MCF 10A (cell line): Measurements from ENCODE around the gene TNNI2. TPM values are rescaled to one million over a fixed set of nuclear protein-coding genes. Genes with fewer than 3 reads are reported as not detected.
A peak's percentile ranks its signal among the peaks of the same experiment; 100 is the strongest.
"Not testable (repeated sequence)": the region's sequence is repeated elsewhere in the genome, so short reads cannot be mapped to it uniquely, and the experiment has no call there.

ENCODE experiments used
- BruUV-seq: library from RNA; stranded (reverse); fragments of 400-500 nt; replicated peaks from 2 replicates; lab custom pipeline; 2021; lab: Mats Ljungman, UMichigan
- CTCF ChIA-PET: fragments of 300-600 bp; sonication (Branson Sonifier 250); formaldehyde crosslinking; extraction: SDS; loops from one replicate; lab custom pipeline; 2021; ENCODE audit warnings: antibody characterized with exemption, inconsistent platforms; lab: Yijun Ruan, JAX
- POLR2A ChIA-PET: fragments of 300-600, 350-650 bp; sonication (Branson Sonifier 250); formaldehyde crosslinking; extraction: SDS; loops from one replicate; lab custom pipeline; 2020; ENCODE audit warnings: antibody characterized with exemption, inconsistent platforms; lab: Yijun Ruan, JAX
- DNase-seq: peaks from one replicate; pipeline ENCODE4 v3.0.0-alpha.2; 2018; ENCODE audit not compliant: unreplicated experiment
- H3K27ac Mint-ChIP-seq: one replicate; pipeline ENCODE4 v1.8.0; 2022; ENCODE audit warnings: mild to moderate bottlenecking, low read depth, mixed read lengths; ENCODE audit not compliant: unreplicated experiment
- H3K27me3 Mint-ChIP-seq: one replicate; pipeline ENCODE4 v1.8.0; 2022; ENCODE audit warnings: mixed read lengths; ENCODE audit not compliant: insufficient read depth, unreplicated experiment
- H3K36me3 Mint-ChIP-seq: one replicate; pipeline ENCODE4 v1.8.0; 2022; ENCODE audit warnings: mild to moderate bottlenecking, moderate library complexity, mixed read lengths; ENCODE audit not compliant: insufficient read depth, unreplicated experiment
- H3K4me1 Mint-ChIP-seq: one replicate; pipeline ENCODE4 v1.8.0; 2022; ENCODE audit warnings: mixed read lengths; ENCODE audit not compliant: insufficient read depth, unreplicated experiment
- H3K4me3 Mint-ChIP-seq: one replicate; pipeline ENCODE4 v1.8.0; 2022; ENCODE audit warnings: mild to moderate bottlenecking, moderate library complexity, mixed read lengths; ENCODE audit not compliant: unreplicated experiment
- H3K9me3 Mint-ChIP-seq: one replicate; pipeline ENCODE4 v1.8.0; 2022; ENCODE audit warnings: mixed read lengths; ENCODE audit not compliant: unreplicated experiment
- intact Hi-C: fragments of 100-400 bp; cut with micrococcal nuclease; formaldehyde crosslinking; loops from 2 replicates; pipeline ENCODE4 v1.14.1; 2022
- total RNA-seq: library from RNA; stranded (reverse); gene quantifications from 2 replicates; pipeline ENCODE4 v1.2.3, GENCODE V29; 2022
- TF ChIP-seq, protein P1 (sequence below): fragments of 200-600 bp; IDR thresholded peaks from one replicate; pipeline ENCODE4 v1.8.0; 2022; ENCODE audit warnings: antibody characterized with exemption, mild to moderate bottlenecking; ENCODE audit not compliant: unreplicated experiment

TNNI2 gene
- total RNA-seq, 1 experiment from 2014 or later: 77.7 TPM

DNA sequence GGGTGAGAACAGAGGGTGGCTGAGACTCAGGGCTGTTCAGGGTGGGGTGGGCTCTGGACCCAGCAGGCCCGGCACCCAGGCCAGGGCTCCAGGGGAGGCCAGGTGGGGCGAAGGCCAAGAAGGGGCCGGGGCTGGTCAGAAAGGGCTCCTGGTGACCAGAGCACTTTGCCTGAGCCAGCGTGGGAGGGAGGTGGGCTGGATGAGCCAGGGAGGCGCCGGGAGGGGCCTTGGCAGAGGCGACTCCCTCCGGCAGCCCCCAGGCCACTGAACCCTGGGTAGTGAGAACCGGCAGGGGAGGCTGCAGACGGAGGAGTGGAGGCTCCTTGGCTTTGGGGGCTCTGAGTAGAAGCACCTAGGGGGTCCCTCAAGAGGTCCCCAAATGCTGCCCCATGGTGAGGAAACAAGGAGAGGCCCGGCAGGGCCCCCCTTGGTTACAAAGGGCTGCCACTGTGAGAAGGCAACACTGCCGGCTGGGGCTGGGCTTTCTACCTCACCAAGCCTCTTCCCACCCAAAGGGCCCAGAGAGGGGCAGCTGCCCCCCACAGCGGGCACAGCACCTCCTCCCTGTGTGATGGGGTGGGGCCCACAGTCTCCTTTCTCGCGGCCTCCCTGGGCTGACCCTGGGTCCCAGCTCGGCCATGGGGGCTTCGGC lies 35.8 kb downstream of the TNNI2 start:
- H3K9me3 Mint-ChIP-seq, H3K27ac Mint-ChIP-seq, POLR2A ChIA-PET, H3K27me3 Mint-ChIP-seq, DNase-seq, H3K36me3 Mint-ChIP-seq, H3K4me3 Mint-ChIP-seq, BruUV-seq: not testable (repeated sequence)
- intact Hi-C loops: loop anchor here (5.0 kb wide), 1 partner anchor 37 kb away; the partner anchor contains the start of gene TNNI2
- CTCF ChIA-PET: interaction anchor here (0.5 to 3.6 kb wide), 4 partner anchors 14 to 673 kb away, joined by 3 to 18 read pairs (median 4); no protein-coding TSS in a partner anchor
- peaks cover 29% of the 10 kb centered on the region for H3K4me1 Mint-ChIP-seq

GRCh38 chr11:1875093-1875850 lies 36.5 kb downstream of the TNNI2 start:
- ChIA-PET CTCF (interaction anchor here (0.5 to 3.6 kb wide), 10 partner anchors 15 to 673 kb away, joined by 3 to 18 read pairs (median 4); partner anchors contain the start of gene SYT8), POLR2A (interaction anchor here (0.6 kb wide), 1 partner anchor 48 kb away, joined by 3 read pairs; no protein-coding TSS in a partner anchor)
- Mint-ChIP-seq H3K4me1 (peaks cover 29% of the 10 kb centered on the region), H3K9me3 (no peaks in the 10 kb centered on the region), H3K36me3 (no peaks in the 10 kb centered on the region), H3K4me3 (no peak overlapping the region), H3K27me3 (no peaks in the 10 kb centered on the region), H3K27ac (no peak overlapping the region)
- TF ChIP-seq, protein P1, sequence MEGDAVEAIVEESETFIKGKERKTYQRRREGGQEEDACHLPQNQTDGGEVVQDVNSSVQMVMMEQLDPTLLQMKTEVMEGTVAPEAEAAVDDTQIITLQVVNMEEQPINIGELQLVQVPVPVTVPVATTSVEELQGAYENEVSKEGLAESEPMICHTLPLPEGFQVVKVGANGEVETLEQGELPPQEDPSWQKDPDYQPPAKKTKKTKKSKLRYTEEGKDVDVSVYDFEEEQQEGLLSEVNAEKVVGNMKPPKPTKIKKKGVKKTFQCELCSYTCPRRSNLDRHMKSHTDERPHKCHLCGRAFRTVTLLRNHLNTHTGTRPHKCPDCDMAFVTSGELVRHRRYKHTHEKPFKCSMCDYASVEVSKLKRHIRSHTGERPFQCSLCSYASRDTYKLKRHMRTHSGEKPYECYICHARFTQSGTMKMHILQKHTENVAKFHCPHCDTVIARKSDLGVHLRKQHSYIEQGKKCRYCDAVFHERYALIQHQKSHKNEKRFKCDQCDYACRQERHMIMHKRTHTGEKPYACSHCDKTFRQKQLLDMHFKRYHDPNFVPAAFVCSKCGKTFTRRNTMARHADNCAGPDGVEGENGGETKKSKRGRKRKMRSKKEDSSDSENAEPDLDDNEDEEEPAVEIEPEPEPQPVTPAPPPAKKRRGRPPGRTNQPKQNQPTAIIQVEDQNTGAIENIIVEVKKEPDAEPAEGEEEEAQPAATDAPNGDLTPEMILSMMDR: no peak
- no TSS peak for BruUV-seq
- peak; percentile 18 for DNase-seq
- intact Hi-C loops: loop anchor here (5.0 kb wide), 1 partner anchor 38 kb away; the partner anchor contains the start of gene TNNI2

DNA sequence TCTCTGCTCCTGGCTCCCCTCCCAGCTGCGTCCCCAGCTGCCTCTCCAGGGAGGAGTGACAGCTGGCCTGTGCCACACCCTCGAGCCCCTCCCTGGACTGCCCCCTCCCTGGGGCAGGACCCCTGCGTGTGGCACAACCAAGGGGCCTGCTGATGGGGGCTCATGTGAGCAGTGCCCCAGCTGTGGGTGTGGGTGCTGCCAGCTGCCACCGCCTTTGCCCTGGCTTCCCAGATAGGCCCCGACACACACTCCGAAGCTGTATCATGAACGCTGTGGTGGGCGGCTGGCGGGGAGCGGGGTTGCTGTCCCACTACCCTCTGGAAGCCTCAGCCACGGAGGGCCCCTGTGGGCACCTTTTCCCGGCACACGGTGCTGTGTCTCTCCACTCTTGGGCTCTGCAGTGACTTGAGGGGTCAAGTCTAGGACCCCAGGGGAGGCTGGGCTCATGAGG lies 37.1 kb downstream of the TNNI2 start:
- BruUV-seq, H3K27me3 Mint-ChIP-seq, H3K9me3 Mint-ChIP-seq, H3K36me3 Mint-ChIP-seq, DNase-seq: not testable (repeated sequence)
- Mint-ChIP-seq H3K27ac (peak overlapping the region; percentile 83), H3K4me1 (peaks cover 29% of the 10 kb centered on the region), H3K4me3 (peak overlapping the region; percentile 73)
- intact Hi-C loops: loop anchor here (5.0 kb wide), 1 partner anchor 39 kb away; the partner anchor contains the start of gene TNNI2
- CTCF ChIA-PET: interaction anchor here (0.6 to 3.6 kb wide), 20 partner anchors 12 to 298 kb away, joined by 3 to 18 read pairs (median 4); partner anchors contain the start of gene SYT8
- POLR2A ChIA-PET: interaction anchor here (0.7 to 1.1 kb wide), 3 partner anchors 11 to 223 kb away, joined by 3 to 4 read pairs (median 3); no protein-coding TSS in a partner anchor

GRCh38 chr11:1876361-1877063 lies 37.7 kb downstream of the TNNI2 start:
- H3K4me1 Mint-ChIP-seq: peaks cover 29% of the 10 kb centered on the region
- H3K4me3 Mint-ChIP-seq: peak overlapping the region; percentile 73
- CTCF ChIA-PET: interaction anchor here (0.6 to 3.6 kb wide), 26 partner anchors 12 to 544 kb away, joined by 3 to 18 read pairs (median 4); partner anchors contain the start of gene SYT8
- H3K9me3 Mint-ChIP-seq: no peaks in the 10 kb centered on the region
- BruUV-seq: no TSS peak
- peak; percentile 80 for DNase-seq
- H3K36me3 Mint-ChIP-seq: no peaks in the 10 kb centered on the region
- H3K27me3 Mint-ChIP-seq: no peaks in the 10 kb centered on the region
- intact Hi-C loops: loop anchor here (5.0 kb wide), 1 partner anchor 39 kb away; the partner anchor contains the start of gene TNNI2
- POLR2A ChIA-PET: interaction anchor here (0.6 to 1.2 kb wide), 6 partner anchors 12 to 224 kb away, joined by 3 to 4 read pairs (median 3); partner anchors contain the start of gene SYT8
- H3K27ac Mint-ChIP-seq: peak overlapping the region; percentile 83
- TF ChIP-seq, protein P1: peak; percentile 62
